B cell (primary cell): ENCODE data around the gene YARS1. TPM values are rescaled to one million over a fixed set of nuclear protein-coding genes. Genes with fewer than 3 reads are reported as not detected.
"Not testable (repeated sequence)": the region's sequence is repeated elsewhere in the genome, so short reads cannot be mapped to it uniquely, and the experiment has no call there.

Source experiments
- ATAC-seq: fragments of 200-7000 bp; cut with Tn5 transposase; one replicate; pipeline ENCODE4 v1.10.0; 2021; ENCODE audit warnings: low read depth, mild to moderate bottlenecking, moderate number of reproducible peaks, moderate library complexity
- CTCF ChIA-PET: fragments of 350-600 bp; sonication (Branson Sonifier 250); formaldehyde crosslinking; loops from one replicate; lab custom pipeline; 2021; ENCODE audit warnings: antibody characterized with exemption, inconsistent platforms; lab: Charles Lee
- POLR2A ChIA-PET: fragments of 350-600 bp; sonication (Branson Sonifier 250); formaldehyde crosslinking; loops from one replicate; lab custom pipeline; 2021; ENCODE audit warnings: antibody characterized with exemption; lab: Charles Lee
- DNase-seq: peaks from one replicate; pipeline ENCODE4 v3.0.0; 2013
- H2AFZ ChIP-seq: 2 replicates; pipeline ENCODE4 v1.6.1; 2012; ENCODE audit warnings: mild to moderate bottlenecking, low read depth, low read length; ENCODE audit not compliant: insufficient read depth, poor library complexity, severe bottlenecking
- H3K27ac ChIP-seq, 2 donors: 1 replicate in 1 of 2; 2 replicates in 1 of 2; pipeline ENCODE4 v1.5.1; 2012 to 2013; ENCODE audit warnings: low read length in 2 of 2, mild to moderate bottlenecking in 2 of 2, moderate library complexity in 1 of 2
- H3K27me3 ChIP-seq, 4 experiments: fragments of 200-600 bp in 1 of 4; sonication (generic) in 1 of 4; replicated peaks in 1 of 4; 1 replicate in 2 of 4; 2 replicates in 2 of 4; pipeline versions ENCODE4 v1.6.1 to v1.7.0; 2013 to 2016; ENCODE audit warnings: low read length in 3 of 4, mild to moderate bottlenecking in 2 of 4, mixed read lengths in 1 of 4, moderate library complexity in 1 of 4; ENCODE audit not compliant: insufficient read depth in 4 of 4, control insufficient read depth in 3 of 4; ENCODE audit errors: control extremely low read depth in 1 of 4
- H3K36me3 ChIP-seq, 2 experiments: replicated peaks in 1 of 2; 1 replicate in 1 of 2; 2 replicates in 1 of 2; pipeline versions ENCODE4 v1.6.1 to v1.7.1; 2013; ENCODE audit warnings: low read length in 1 of 2; ENCODE audit not compliant: insufficient read depth in 2 of 2, control insufficient read depth in 1 of 2; ENCODE audit errors: control extremely low read depth in 1 of 2, extremely low read depth in 1 of 2
- H3K4me1 ChIP-seq, 2 donors: fragments of 200-600 bp in 1 of 2; sonication (generic) in 1 of 2; 1 replicate in 1 of 2; 2 replicates in 1 of 2; pipeline versions ENCODE4 v1.5.1 to v1.6.1; 2013 to 2017; ENCODE audit warnings: low read length in 2 of 2; ENCODE audit not compliant: control insufficient read depth in 2 of 2, insufficient read depth in 2 of 2
- H3K4me2 ChIP-seq: replicated peaks from 2 replicates; pipeline ENCODE3; 2012; ENCODE audit warnings: mild to moderate bottlenecking, low read depth, low read length; ENCODE audit not compliant: poor library complexity, severe bottlenecking
- H3K4me3 ChIP-seq, 5 experiments: fragments of 200-600 bp in 1 of 5; sonication (generic) in 1 of 5; 1 replicate in 3 of 5; 2 replicates in 2 of 5; pipeline versions ENCODE4 v1.5.1 to v1.7.0; 2011 to 2016; ENCODE audit warnings: low read length in 4 of 5, mild to moderate bottlenecking in 4 of 5, low read depth in 2 of 5, control low read depth in 1 of 5, moderate library complexity in 1 of 5; ENCODE audit not compliant: insufficient read depth in 1 of 5; ENCODE audit errors: control extremely low read depth in 1 of 5, extremely low read depth in 1 of 5
- H3K79me2 ChIP-seq: fragments of 200-600 bp; sonication (generic); one replicate; pipeline ENCODE4 v1.6.0; 2016; ENCODE audit warnings: low read length; ENCODE audit not compliant: control insufficient read depth, insufficient read depth
- H3K9ac ChIP-seq: fragments of 200-600 bp; sonication (generic); 2 replicates; pipeline ENCODE4 v1.6.1; 2017; ENCODE audit warnings: mild to moderate bottlenecking, low read length, moderate library complexity
- H3K9me3 ChIP-seq, 3 donors: one replicate each; pipeline versions ENCODE4 v1.6.1 to v1.7.1; 2013; ENCODE audit warnings: low read length in 2 of 3; ENCODE audit not compliant: control insufficient read depth in 2 of 3, insufficient read depth in 1 of 3; ENCODE audit errors: control extremely low read depth in 1 of 3
- H4K20me1 ChIP-seq: 2 replicates; pipeline ENCODE4 v1.6.0; 2012; ENCODE audit warnings: mild to moderate bottlenecking, low read length; ENCODE audit not compliant: insufficient read depth, control insufficient read depth, poor library complexity, severe bottlenecking
- H3K27ac Mint-ChIP-seq: one replicate; pipeline ENCODE4 v1.8.0; 2021; ENCODE audit warnings: mixed read lengths
- H3K27me3 Mint-ChIP-seq: one replicate; pipeline ENCODE4 v1.8.0; 2021; ENCODE audit warnings: mixed read lengths
- H3K4me1 Mint-ChIP-seq: one replicate; pipeline ENCODE4 v1.8.0; 2021; ENCODE audit warnings: mixed read lengths
- H3K4me3 Mint-ChIP-seq: one replicate; pipeline ENCODE4 v1.8.0; 2021; ENCODE audit warnings: mixed read lengths
- H3K9me3 Mint-ChIP-seq: one replicate; pipeline ENCODE4 v1.8.0; 2022; ENCODE audit warnings: mixed read lengths; ENCODE audit not compliant: insufficient read depth
- CTCF ChIP-seq: fragments of 200-600 bp; IDR thresholded peaks from one replicate; pipeline ENCODE4 v1.8.0; 2022; ENCODE audit warnings: antibody characterized with exemption, mild to moderate bottlenecking
- EZH2 ChIP-seq: IDR thresholded peaks from 2 replicates; pipeline ENCODE4 v1.6.1; 2012; ENCODE audit warnings: borderline replicate concordance, low read depth, mild to moderate bottlenecking, moderate library complexity, low read length; ENCODE audit not compliant: insufficient read depth, poor library complexity, severe bottlenecking
- WGBS: methylation state at CpG from one replicate; pipeline ENCODE4 v1.1.5; 2013; ENCODE audit warnings: missing lambda C conversion rate; ENCODE audit not compliant: insufficient coverage; 5-methylcytosine and 5-hydroxymethylcytosine counted together
- intact Hi-C: fragments of 100-400 bp; cut with micrococcal nuclease; formaldehyde crosslinking; loops from one replicate; pipeline ENCODE4 v1.10.0; 2022
- polyA plus RNA-seq: library from polyadenylated mRNA; depleted of rRNA; stranded (reverse); fragments of >200 nt; gene quantifications from 2 replicates; pipeline ENCODE4 v1.2.3, GENCODE V29; 2012
- total RNA-seq, 2 donors: library from RNA; stranded (reverse); fragments of 120-200 nt in 1 of 2; gene quantifications; 1 replicate in 1 of 2; 2 replicates in 1 of 2; pipeline versions ENCODE4 v1.2.3 to v1.2.4, GENCODE V29; 2013 to 2022

YARS1 gene
- total and polyA plus RNA-seq, 2 donors (not counting 1 experiment from before 2014, with no cell fraction given), result 33.0 to 73.2 TPM

DNA sequence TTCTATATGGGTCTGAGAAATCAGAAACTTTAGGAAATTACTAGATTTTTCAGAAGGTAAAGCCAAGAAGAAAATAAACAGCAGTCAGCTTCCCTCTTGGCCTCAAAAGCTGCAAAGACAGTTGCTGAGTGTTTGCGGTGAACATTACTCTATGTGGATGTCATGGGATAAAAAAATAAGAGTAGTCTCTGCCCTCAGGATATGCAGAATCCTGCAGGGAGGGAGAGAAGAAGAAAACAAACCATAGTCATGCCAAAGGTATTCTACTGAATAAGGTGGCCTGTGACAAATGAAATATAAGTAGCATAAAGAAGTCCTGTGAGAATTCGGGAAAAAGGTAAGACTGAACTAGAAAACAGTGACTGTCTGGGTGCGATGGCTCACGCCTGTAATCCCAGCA lies 19.0 kb downstream of the YARS1 start:
- H3K9me3 Mint-ChIP-seq, result no peaks in the 10 kb centered on the region
- H3K4me3 Mint-ChIP-seq, result no peak overlapping the region
- Histone ChIP-seq H3K27me3 (no peaks in the 10 kb centered on the region), H3K4me2 (no peak overlapping the region), H3K27ac (no peak overlapping the region), H4K20me1 (no peaks in the 10 kb centered on the region), H3K4me1 (peaks cover 16 to 36% of the 10 kb centered on the region in 2 donors), H3K9me3 (no peaks in the 10 kb centered on the region), H2AFZ (no peak overlapping the region), H3K9ac (no peak overlapping the region), H3K79me2 (no peaks in the 10 kb centered on the region), H3K36me3 (peaks cover 0 to 16% of the 10 kb centered on the region in 2 experiments), H3K4me3 (no peak overlapping the region)
- intact Hi-C loops, result no loop called here
- POLR2A ChIA-PET, result no interaction called here
- TF ChIP-seq CTCF (no peak), EZH2 (no peak)
- CTCF ChIA-PET, result no interaction called here
- peaks cover 39% of the 10 kb centered on the region for H3K4me1 Mint-ChIP-seq
- no peaks in the 10 kb centered on the region for H3K27me3 Mint-ChIP-seq
- WGBS, result 100% methylated on average over 2 of the region's 4 CpGs
- H3K27ac Mint-ChIP-seq, result peak overlapping the region; percentile 67
- DNase-seq, result no peak
- ATAC-seq, result no peak

DNA sequence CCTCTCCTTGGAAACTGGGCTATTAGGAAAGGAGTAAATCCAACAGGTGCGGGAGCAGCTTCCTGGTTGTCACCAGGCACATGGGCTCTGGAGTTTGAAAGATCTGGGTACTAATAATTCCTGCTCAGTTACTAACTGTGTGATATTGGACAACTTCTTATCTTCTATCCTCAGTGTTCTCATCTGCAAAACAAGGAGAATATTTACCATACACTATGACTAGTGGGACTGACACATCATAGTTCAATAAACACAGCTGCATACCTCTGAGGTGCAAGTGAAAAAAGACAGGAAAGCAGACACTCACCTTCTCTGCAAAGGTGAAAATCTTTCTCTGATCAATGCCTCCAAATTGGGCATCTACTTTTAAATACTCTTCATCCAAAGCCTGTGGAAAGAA lies 19.7 kb downstream of the YARS1 start:
- Histone ChIP-seq H3K4me2 (no peak overlapping the region), H3K79me2 (no peaks in the 10 kb centered on the region), H3K36me3 (peaks cover 2 to 14% of the 10 kb centered on the region in 2 experiments), H3K27ac (no peak overlapping the region), H4K20me1 (no peaks in the 10 kb centered on the region), H2AFZ (no peak overlapping the region), H3K9me3 (no peaks in the 10 kb centered on the region), H3K27me3 (no peaks in the 10 kb centered on the region), H3K9ac (no peak overlapping the region), H3K4me3 (no peak overlapping the region), H3K4me1 (peaks cover 16 to 36% of the 10 kb centered on the region in 2 donors)
- intact Hi-C loops, result no loop called here
- TF ChIP-seq EZH2, result no peak
- TF ChIP-seq CTCF, result no peak
- Mint-ChIP-seq H3K4me3 (no peak overlapping the region), H3K4me1 (peaks cover 42% of the 10 kb centered on the region), H3K9me3 (no peaks in the 10 kb centered on the region), H3K27me3 (no peaks in the 10 kb centered on the region), H3K27ac (peak overlapping the region; percentile 85)
- CTCF ChIA-PET, result no interaction called here
- DNase-seq (no peak), ATAC-seq (no peak)
- POLR2A ChIA-PET, result no interaction called here
- no CpG with 5 or more reads among the region's 1 CpG for WGBS

DNA sequence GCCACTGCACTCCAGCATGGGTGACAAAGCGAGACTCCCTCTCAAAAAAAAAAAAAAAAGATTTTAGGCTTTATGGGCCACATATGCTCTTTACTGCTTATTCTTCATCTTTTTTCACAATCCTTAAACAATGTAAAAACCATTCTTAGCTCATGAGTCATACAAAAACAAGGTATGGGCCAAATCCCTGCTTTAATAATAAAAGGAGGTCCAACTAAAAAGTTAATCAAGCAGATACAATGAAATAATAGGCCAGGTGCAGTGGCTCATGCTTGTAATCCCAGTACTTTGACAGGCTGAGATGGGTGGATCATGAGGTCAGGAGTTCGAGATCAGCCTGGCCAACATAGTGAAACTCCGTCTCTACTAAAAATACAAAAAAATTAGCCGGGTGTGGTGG lies 21.4 kb downstream of the YARS1 start:
- Histone ChIP-seq H3K4me1 (peaks cover 16 to 36% of the 10 kb centered on the region in 2 donors), H3K36me3 (peaks cover 2 to 19% of the 10 kb centered on the region in 2 experiments)
- WGBS, result 92% methylated on average over 2 of the region's 4 CpGs
- H3K79me2 ChIP-seq, H3K9me3 ChIP-seq, DNase-seq, H3K4me3 ChIP-seq, H3K4me3 Mint-ChIP-seq, H3K4me2 ChIP-seq, POLR2A ChIA-PET, H3K9me3 Mint-ChIP-seq, H3K27me3 ChIP-seq, H4K20me1 ChIP-seq, H3K27ac Mint-ChIP-seq, intact Hi-C loops, H2AFZ ChIP-seq, H3K9ac ChIP-seq, H3K27ac ChIP-seq, ATAC-seq, H3K27me3 Mint-ChIP-seq: not testable (repeated sequence)
- peaks cover 36% of the 10 kb centered on the region for H3K4me1 Mint-ChIP-seq
- CTCF ChIA-PET, result interaction anchor here (0.6 kb wide), 1 partner anchor 91 kb away, joined by 3 read pairs; no protein-coding TSS in a partner anchor
